ENCODE results near the gene CCDC43. TPM values are rescaled to one million over a fixed set of nuclear protein-coding genes. Genes with fewer than 3 reads are reported as not detected.
"Not testable (repeated sequence)": the region's sequence is repeated elsewhere in the genome, so short reads cannot be mapped to it uniquely, and the experiment has no call there.

CCDC43 gene
- total and polyA plus RNA-seq, 7 donors = 10.2 to 20.8 (median 14.9) TPM

DNA sequence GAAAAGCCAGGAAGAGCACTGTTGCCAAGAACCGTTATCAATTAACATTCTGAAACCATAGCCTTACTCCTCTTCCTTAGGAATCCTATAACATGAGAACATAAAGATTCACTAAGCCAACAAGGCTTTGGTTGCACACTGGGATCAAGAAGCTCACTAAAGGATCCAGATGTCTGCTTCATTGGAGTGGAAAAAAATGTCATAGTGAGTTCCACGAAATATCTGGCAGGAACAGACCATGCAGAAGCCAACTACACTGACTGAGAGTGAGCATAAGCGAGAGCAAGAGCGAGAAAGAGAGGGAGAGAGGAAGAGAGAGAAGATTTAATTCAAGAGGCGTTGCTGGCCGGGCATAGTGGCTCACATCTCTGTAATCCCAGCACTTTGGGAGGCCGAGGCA, 46.7 kb downstream of the CCDC43 start:
- H3K4me1 ChIP-seq = no peaks in the 10 kb centered on the region
- peaks cover 0 to 6% (median 0%) of the 10 kb centered on the region in 3 donors for H3K27me3 ChIP-seq
- H3K4me3 ChIP-seq = no peak overlapping the region
- H3K36me3 ChIP-seq = no peaks in the 10 kb centered on the region
- intact Hi-C loops (cut with DNase I) = no loop called here
- 66% methylated on average over 7 of the region's 7 CpGs for WGBS, 2 donors
- no peak for DNase-seq
- no peak overlapping the region for H3K27ac ChIP-seq
- TF ChIP-seq POLR2AphosphoS5 (IDR thresholded peaks at IDR 0.05) = no peak
- TF ChIP-seq EP300 (IDR thresholded peaks at IDR 0.05) = no peak
- no peak for TF ChIP-seq POLR2A (IDR thresholded peaks at IDR 0.05)
- no peak for TF ChIP-seq CTCF (IDR thresholded peaks at IDR 0.05)
- no peaks in the 10 kb centered on the region for H3K9me3 ChIP-seq

DNA sequence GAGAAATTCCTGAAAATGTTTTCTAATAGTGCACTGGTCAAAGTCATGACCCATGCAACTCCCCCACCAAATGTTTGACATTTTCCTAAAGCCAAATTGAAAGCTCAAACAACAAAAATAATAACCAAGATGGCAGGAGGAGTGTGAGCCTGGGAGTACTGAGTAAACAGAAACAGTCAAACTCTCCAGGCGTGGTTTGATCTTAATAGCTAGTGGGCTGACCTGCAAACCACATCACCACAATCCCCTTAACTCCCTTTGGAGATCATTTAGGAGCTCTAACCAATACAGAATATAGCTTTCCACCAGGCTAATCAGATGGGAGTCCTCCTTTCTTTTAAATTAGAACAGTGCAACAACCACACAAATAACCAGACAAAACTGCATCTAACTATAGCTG, 52.5 kb downstream of the CCDC43 start:
- WGBS, 2 donors = 34 to 69% methylated on average over 1 of the region's 1 CpG
- H3K9me3 ChIP-seq = no peaks in the 10 kb centered on the region
- no peaks in the 10 kb centered on the region for H3K4me1 ChIP-seq
- DNase-seq = no peak
- H3K27me3 ChIP-seq = no peaks in the 10 kb centered on the region
- intact Hi-C loops (cut with DNase I) = no loop called here
- no peak overlapping the region for H3K27ac ChIP-seq
- no peak overlapping the region for H3K4me3 ChIP-seq
- TF ChIP-seq EP300 (IDR thresholded peaks at IDR 0.05) = no peak
- TF ChIP-seq POLR2A (IDR thresholded peaks at IDR 0.05) = no peak
- no peak for TF ChIP-seq CTCF (IDR thresholded peaks at IDR 0.05)
- TF ChIP-seq POLR2AphosphoS5 (IDR thresholded peaks at IDR 0.05) = no peak
- H3K36me3 ChIP-seq = no peaks in the 10 kb centered on the region

DNA sequence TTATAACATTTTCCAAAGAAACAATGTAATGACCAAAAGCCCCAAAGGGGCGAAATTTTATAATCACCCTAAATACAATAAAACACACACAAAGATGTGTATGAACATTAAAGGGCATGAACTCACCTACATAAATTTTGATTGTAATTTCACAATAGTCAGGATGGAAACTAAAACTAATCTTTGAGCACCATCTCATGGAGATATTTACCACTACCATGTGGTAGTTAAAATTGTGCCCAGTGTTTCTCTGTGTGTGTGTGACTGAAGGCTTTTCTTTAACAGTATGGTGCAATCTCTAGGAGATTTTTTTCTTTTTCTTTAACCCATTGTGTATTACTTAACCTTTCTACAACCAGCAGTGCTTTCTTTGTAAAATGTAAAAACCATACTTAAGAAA, 53.0 kb downstream of the CCDC43 start:
- 32 to 62% methylated on average over 1 of the region's 1 CpG for WGBS, 2 donors
- no peak for TF ChIP-seq POLR2A (IDR thresholded peaks at IDR 0.05)
- TF ChIP-seq POLR2AphosphoS5 (IDR thresholded peaks at IDR 0.05) = no peak
- TF ChIP-seq CTCF (IDR thresholded peaks at IDR 0.05) = peak in 3 of 4 experiments; percentile 27 to 49 (median 46)
- intact Hi-C loops (cut with DNase I) = loop anchor here (1.0 kb wide), 1 partner anchor 103 kb away; no protein-coding TSS in a partner anchor
- Histone ChIP-seq H3K4me3 (no peak overlapping the region), H3K27me3 (no peaks in the 10 kb centered on the region), H3K27ac (no peak overlapping the region), H3K36me3 (no peaks in the 10 kb centered on the region), H3K9me3 (no peaks in the 10 kb centered on the region), H3K4me1 (no peaks in the 10 kb centered on the region)
- no peak for DNase-seq

GRCh38 chr17:44634401-44634800, 55.2 kb downstream of the CCDC43 start:
- H3K27ac ChIP-seq; H3K4me3 ChIP-seq; H3K36me3 ChIP-seq; DNase-seq; intact Hi-C loops (cut with DNase I); H3K4me1 ChIP-seq; H3K9me3 ChIP-seq; H3K27me3 ChIP-seq: not testable (repeated sequence)
- WGBS, 2 donors = 63 to 72% methylated on average over 4 of the region's 4 CpGs

DNA sequence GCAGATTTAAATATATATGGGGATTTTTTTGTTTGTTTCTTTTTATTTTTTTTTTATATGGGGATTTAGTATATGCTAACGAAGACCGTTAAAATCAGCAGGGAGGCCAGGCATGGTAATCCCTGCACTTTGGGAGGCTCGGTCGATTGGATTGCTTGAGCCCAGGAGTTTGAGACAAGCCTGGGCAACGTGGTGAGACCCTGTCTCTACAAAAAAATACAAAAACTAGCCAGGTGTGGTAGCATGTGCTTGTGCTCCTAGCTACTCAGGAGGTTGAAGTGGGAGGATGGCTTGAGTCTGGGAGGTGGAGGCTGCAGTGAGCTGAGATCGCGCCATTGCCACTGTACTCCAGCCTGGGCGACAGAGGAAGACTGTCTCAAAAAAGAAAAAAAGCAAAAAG, 55.6 kb downstream of the CCDC43 start:
- 77 to 78% methylated on average over 8 of the region's 8 CpGs for WGBS, 2 donors
- no peak overlapping the region for H3K27ac ChIP-seq
- intact Hi-C loops (cut with DNase I) = no loop called here
- H3K4me3 ChIP-seq = no peak overlapping the region
- no peak for TF ChIP-seq EP300 (IDR thresholded peaks at IDR 0.05)
- TF ChIP-seq POLR2AphosphoS5 (IDR thresholded peaks at IDR 0.05) = no peak
- no peak for TF ChIP-seq POLR2A (IDR thresholded peaks at IDR 0.05)
- TF ChIP-seq CTCF (IDR thresholded peaks at IDR 0.05) = no peak
- no peak for DNase-seq
- H3K9me3 ChIP-seq = no peaks in the 10 kb centered on the region
- H3K27me3 ChIP-seq = no peaks in the 10 kb centered on the region
- H3K36me3 ChIP-seq = no peaks in the 10 kb centered on the region
- H3K4me1 ChIP-seq = no peaks in the 10 kb centered on the region

Measured in sigmoid colon (tissue), 7 donors.